NCI-H460 (cell line): ENCODE measurements around the gene ARRDC2. TPM values are rescaled to one million over a fixed set of nuclear protein-coding genes. Genes with fewer than 3 reads are reported as not detected.
"Not testable (repeated sequence)": the region's sequence is repeated elsewhere in the genome, so short reads cannot be mapped to it uniquely, and the experiment has no call there.

Experiments
- DNase-seq: peaks from one replicate; pipeline ENCODE4 v3.0.0-alpha.2; 2016; ENCODE audit warnings: low read depth; ENCODE audit errors: extremely low read depth
- total RNA-seq: library from RNA; depleted of rRNA; stranded (reverse); fragments of >200 nt; shearing (Covaris generic); gene quantifications from 2 replicates; pipeline ENCODE4 v1.2.3, GENCODE V29; 2014

ARRDC2 gene
- total RNA-seq, 1 experiment from 2014 or later: 94.3 TPM

- DNase-seq: no peak
Observed at GRCh38 chr19:18013210-18014111, 5.5 kb downstream of the ARRDC2 start.

GRCh38 chr19:18014197-18014596, 6.2 kb downstream of the ARRDC2 start:
- DNase-seq: no peak

- no peak for DNase-seq
Observed at GRCh38 chr19:18016209-18016910, 8.4 kb downstream of the ARRDC2 start.

GRCh38 chr19:18017275-18018083, 9.5 kb downstream of the ARRDC2 start:
- DNase-seq: no peak

- no peak for DNase-seq
Observed at GRCh38 chr19:18020212-18021085, 12.5 kb downstream of the ARRDC2 start.

GRCh38 chr19:18021121-18021755, 13.3 kb downstream of the ARRDC2 start:
- no peak for DNase-seq

- DNase-seq: no peak
Observed at GRCh38 chr19:18023622-18024251, 15.8 kb downstream of the ARRDC2 start.

- DNase-seq: no peak
Observed at GRCh38 chr19:18027151-18027550, 19.2 kb downstream of the ARRDC2 start.

- DNase-seq: no peak
Observed at GRCh38 chr19:18029617-18030338, 21.8 kb downstream of the ARRDC2 start.

GRCh38 chr19:18031401-18031800, 23.4 kb downstream of the ARRDC2 start:
- not testable (repeated sequence) for DNase-seq

GRCh38 chr19:18032102-18032501, 24.1 kb downstream of the ARRDC2 start:
- not testable (repeated sequence) for DNase-seq

- no peak for DNase-seq
Observed at GRCh38 chr19:18041054-18041453, 33.1 kb downstream of the ARRDC2 start.

GRCh38 chr19:18043676-18044075, 35.7 kb downstream of the ARRDC2 start:
- no peak for DNase-seq

GRCh38 chr19:18044825-18045304, 36.9 kb downstream of the ARRDC2 start:
- DNase-seq: no peak

- no peak for DNase-seq
Observed at GRCh38 chr19:18045307-18046050, 37.5 kb downstream of the ARRDC2 start.

GRCh38 chr19:18046059-18046718, 38.2 kb downstream of the ARRDC2 start:
- DNase-seq: no peak

- DNase-seq: no peak
Observed at GRCh38 chr19:18049385-18049784, 41.4 kb downstream of the ARRDC2 start.
